Fibroblast of pulmonary artery (primary cell): ENCODE measurements around the gene SIDT2.

Experiments used
- DNase-seq: peaks from one replicate; pipeline ENCODE4 v3.0.0-alpha.2; 2010; ENCODE audit warnings: low read depth
- H3K4me3 ChIP-seq: replicated peaks from 2 replicates; pipeline ENCODE4 v1.5.1; 2011; ENCODE audit warnings: low read depth, mild to moderate bottlenecking, control low read depth, low read length, moderate library complexity
- TF ChIP-seq, protein P1 (sequence below): IDR thresholded peaks from 2 replicates; pipeline ENCODE4 v1.5.1; 2011; ENCODE audit warnings: mild to moderate bottlenecking, control low read depth, low read length, inconsistent platforms; ENCODE audit errors: missing control alignments

The SIDT2 gene

DNA sequence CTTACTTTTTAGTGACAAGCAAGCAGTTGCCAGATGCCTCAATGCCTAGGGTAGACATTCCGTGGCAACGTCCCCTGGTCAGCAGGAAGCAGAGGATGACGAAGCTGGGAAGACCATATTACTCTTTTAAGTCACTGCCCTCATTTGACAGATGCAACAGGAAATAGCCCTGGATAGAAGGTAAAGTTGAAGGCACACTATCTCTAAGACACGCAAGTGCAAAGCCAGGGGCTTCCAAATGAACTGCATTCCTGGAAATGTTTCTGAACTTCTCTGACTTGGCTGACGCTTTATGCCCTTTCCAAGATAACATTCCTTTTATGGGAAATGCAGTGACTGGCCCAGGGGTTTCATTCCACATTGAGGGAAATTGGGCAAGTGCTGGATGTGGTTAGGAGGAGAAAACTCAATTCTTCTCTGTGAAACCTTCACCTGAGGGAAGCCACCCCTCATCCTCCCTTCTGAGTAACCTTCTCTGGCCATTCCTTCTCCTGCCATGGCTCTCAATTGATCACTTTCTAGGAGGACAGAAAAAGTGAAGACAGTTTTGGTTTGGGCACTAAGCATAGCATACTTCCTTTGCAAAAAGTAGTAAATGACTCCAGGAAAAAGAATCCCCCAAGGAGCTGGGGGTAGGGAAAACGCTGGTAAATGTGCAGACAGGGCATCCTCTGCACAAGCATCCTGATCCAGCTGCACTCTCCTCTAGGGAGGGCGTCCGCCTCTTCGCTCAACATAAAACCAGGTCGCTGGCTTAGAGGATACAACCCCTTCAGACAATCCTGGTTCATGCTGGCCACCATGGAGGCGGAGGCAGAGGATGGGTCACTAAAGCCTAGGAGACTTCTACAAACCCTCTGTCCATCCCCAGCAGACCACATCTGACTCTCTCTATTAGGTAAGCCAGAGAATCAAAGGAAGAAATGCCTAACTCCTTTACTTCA is 38.9 kb downstream of the SIDT2 start:
- H3K4me3 ChIP-seq = no peak overlapping the region
- TF ChIP-seq, protein P1, sequence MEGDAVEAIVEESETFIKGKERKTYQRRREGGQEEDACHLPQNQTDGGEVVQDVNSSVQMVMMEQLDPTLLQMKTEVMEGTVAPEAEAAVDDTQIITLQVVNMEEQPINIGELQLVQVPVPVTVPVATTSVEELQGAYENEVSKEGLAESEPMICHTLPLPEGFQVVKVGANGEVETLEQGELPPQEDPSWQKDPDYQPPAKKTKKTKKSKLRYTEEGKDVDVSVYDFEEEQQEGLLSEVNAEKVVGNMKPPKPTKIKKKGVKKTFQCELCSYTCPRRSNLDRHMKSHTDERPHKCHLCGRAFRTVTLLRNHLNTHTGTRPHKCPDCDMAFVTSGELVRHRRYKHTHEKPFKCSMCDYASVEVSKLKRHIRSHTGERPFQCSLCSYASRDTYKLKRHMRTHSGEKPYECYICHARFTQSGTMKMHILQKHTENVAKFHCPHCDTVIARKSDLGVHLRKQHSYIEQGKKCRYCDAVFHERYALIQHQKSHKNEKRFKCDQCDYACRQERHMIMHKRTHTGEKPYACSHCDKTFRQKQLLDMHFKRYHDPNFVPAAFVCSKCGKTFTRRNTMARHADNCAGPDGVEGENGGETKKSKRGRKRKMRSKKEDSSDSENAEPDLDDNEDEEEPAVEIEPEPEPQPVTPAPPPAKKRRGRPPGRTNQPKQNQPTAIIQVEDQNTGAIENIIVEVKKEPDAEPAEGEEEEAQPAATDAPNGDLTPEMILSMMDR = no peak
- DNase-seq = peak; percentile 98

DNA sequence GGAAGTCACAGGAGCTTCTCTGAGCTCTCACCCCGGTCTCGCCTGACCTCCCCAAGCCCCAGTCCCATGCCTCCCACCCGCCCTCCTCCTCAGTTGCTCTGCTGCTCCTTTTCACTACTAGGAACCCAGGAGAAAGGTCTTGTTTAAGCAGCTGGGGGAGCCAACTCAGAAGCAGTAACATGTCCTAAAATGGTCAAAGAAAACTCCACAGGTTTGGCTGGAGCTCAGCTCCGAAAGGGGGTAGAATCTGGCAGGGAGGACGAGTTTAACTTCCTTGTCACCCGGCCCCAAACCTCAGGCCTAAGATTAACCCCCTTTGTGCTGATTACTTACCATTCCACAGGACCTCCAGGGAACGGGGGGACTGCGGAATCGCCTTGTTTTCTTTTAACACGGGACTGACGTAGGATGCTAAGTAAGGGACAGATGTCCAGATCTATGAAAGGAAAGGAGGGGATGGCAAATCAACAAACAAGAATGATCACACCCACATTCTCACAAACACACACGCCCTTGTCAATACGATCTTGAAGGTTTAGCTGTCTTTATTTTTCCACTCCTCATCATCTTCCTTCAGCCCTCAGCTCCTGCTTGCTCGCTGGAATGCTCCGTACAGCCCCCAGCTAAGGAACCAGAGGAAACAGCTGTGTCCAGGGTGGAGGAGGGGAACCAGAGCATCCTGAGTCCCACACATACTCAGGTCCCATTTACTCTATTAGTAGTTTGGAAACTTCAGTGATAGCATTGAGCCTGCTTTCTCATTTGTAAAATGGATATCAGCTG is 39.8 kb downstream of the SIDT2 start:
- H3K4me3 ChIP-seq = no peak overlapping the region
- peak; percentile 88 for DNase-seq
- TF ChIP-seq, protein P1 = no peak

DNA sequence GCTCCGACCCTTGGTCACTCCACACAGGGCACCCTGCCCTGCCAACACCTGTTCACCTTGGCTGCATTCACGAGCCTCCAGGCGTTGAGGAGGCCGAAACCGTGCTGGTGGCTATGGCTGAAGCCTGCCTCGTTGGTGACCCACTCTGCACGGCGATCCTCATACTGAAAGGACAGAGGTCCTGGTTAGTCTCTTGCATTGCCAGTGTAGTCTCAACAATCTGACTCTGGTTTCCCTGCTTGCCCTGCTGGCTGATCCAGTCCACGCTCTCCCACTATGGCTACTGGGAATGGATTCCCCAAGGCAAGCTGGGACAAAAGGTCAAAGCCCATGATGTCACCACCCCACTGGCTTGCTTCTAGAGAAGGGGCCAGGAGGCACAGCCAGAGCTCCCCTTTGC is 40.5 kb downstream of the SIDT2 start:
- TF ChIP-seq, protein P1 = no peak
- DNase-seq = no peak
- H3K4me3 ChIP-seq = no peak overlapping the region

DNA sequence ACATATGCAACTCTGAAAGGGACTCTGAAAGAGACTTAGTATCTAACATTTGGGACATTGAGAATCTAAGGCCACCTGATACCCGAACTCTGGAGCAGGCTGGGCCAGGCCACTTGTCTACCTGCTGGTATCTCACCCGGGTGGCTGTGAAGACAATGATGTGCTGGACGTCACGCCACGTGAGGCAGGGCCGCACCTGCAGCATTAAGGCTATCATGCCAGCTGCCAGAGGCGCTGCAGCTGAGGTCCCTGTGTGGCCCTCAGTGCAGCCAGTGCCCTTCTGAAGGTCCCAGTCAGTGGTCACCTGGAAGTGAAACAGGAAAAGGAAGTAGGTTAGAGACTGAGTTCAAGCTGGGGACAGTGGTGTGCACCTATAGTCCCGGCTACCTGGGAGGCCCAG is 40.9 kb downstream of the SIDT2 start:
- TF ChIP-seq, protein P1 = no peak
- H3K4me3 ChIP-seq = no peak overlapping the region
- DNase-seq = no peak

DNA sequence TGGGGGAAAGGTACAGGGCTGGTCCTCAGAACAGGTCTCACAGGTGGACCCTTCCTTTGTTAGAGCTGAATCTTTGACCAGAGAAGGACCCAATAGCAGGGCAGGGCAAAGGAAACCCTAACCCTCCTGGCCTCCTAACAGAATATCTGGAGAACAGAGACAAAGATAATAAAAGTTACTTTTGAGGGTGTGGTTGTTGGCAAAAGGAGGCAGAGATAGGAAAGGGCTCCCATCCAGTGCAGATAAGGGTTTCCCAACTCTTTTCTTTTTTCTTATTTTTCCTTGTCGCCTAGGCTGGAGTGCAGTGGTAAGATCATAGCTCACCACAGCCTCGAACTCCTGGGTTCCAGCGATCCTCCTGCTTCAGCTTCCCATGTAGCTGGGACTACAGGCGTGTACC is 41.5 kb downstream of the SIDT2 start:
- TF ChIP-seq, protein P1 = no peak
- no peak overlapping the region for H3K4me3 ChIP-seq
- no peak for DNase-seq

DNA sequence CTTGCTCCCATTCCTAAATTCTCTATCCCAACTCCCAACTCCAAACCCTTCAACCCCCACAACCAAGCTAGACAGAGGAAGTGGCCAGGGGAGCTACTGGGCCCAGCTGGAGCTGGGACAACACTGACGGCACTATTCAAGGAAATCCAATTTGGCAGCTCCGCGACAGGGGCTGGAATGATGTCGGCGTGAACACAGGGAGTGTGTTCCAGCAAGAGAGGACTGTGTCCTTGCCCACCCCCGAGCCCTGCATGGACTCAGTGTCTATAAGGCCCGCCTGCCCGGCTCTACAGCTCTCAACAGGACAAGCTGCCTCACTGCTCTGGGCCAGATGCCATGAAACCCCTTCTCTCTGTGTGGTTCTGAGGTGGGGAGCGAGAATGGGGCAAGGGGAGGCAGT is 42.0 kb downstream of the SIDT2 start:
- no peak overlapping the region for H3K4me3 ChIP-seq
- TF ChIP-seq, protein P1 = no peak
- peak; percentile 45 for DNase-seq
